Raji (cell line): ENCODE measurements around the gene FAM53C.

ENCODE experiments used
- POLR2A ChIP-seq: IDR thresholded peaks from 2 replicates; pipeline ENCODE4 v1.6.1; 2011; ENCODE audit warnings: low read depth, low read length, control low read depth; ENCODE audit not compliant: insufficient read depth

FAM53C gene

GRCh38 chr5:138369261-138369660 lies 31.2 kb downstream of the FAM53C start:
- TF ChIP-seq POLR2A: no peak

DNA sequence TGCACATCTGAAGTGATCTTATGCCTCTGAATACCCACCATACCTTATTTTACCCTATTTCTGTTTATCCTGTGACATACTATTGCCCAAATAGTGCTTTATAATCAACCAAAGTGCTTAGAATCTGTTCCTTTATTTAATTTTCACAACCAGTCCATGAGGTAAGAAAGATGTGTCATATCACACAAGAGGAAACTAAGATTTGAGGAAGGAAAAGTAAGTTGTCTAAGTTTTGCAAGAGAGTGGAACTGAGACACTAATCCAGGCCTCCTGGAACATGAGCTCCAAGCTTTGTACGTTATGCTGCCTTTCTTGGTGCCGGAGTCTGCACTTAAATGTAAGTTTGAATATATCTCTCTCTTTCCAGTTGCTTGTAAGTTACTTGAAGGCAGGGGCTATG lies 31.6 kb downstream of the FAM53C start:
- TF ChIP-seq POLR2A: no peak

- TF ChIP-seq POLR2A: no peak
Observed at GRCh38 chr5:138370537-138370936, 32.5 kb downstream of the FAM53C start.

GRCh38 chr5:138371454-138371853 lies 33.4 kb downstream of the FAM53C start:
- no peak for TF ChIP-seq POLR2A

DNA sequence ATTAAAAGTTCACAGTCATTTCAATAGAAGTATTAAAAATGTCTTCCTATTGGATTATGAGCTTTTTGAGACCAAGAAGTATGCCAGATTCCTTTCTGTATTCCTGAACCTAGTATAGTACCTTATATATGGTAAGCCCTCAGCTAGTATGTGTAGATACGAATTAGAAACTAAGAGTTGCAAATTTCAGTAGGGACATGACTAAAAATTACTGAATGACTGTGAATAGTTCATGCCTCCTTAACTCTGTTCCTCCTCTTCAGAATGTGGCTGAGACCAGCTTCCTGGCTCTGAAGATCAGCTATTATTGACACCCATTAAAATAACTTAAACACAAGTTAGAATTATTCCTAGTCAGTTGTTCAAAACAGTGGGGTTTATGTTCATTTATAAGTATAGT lies 34.2 kb downstream of the FAM53C start:
- no peak for TF ChIP-seq POLR2A

- no peak for TF ChIP-seq POLR2A
Observed at GRCh38 chr5:138372653-138373052, 34.6 kb downstream of the FAM53C start.

- TF ChIP-seq POLR2A: no peak
Observed at GRCh38 chr5:138382347-138382746, 44.3 kb downstream of the FAM53C start.

GRCh38 chr5:138385660-138386059 lies 47.6 kb downstream of the FAM53C start:
- TF ChIP-seq POLR2A: no peak

- TF ChIP-seq POLR2A: no peak
Observed at GRCh38 chr5:138386290-138386689, 48.2 kb downstream of the FAM53C start.

DNA sequence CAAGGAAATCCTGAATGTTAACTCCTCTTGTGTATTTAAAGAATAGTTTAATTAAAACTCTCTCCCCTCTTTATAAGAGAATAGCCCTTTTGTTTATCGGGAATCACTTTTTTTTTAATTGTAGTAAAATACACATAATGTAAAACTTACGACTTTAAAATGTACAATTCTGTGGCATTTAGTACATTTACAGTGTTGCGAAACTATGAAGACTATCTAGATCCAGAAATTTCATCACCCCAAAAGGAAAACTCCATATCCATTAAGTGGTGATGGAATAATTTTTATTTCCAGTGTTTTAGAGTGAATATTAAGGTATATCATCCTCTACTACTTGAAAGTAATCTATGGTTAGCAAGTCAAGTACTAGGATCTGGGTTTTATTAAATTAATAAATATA lies 51.3 kb downstream of the FAM53C start:
- no peak for TF ChIP-seq POLR2A

GRCh38 chr5:138391859-138392386 lies 53.9 kb downstream of the FAM53C start:
- no peak for TF ChIP-seq POLR2A
